ENCODE data around the gene PRDM7. TPM values are rescaled to one million over a fixed set of nuclear protein-coding genes. Genes with fewer than 3 reads are reported as not detected.

Gene PRDM7
- total RNA-seq, 1 experiment from 2014 or later, result not detected

GRCh38 chr16:90035902-90036301 is 41.2 kb downstream of the PRDM7 start:
- no peaks in the 10 kb centered on the region for H3K27me3 Mint-ChIP-seq (ENCODE audit: insufficient read depth, unreplicated experiment)
- Histone ChIP-seq H3K9me3 (no peaks in the 10 kb centered on the region), H3K36me3 (ENCODE audit: control insufficient read depth, insufficient read depth, low read length) (peaks cover 29% of the 10 kb centered on the region), H3K27me3 (replicated peaks; ENCODE audit: control insufficient read depth, insufficient read depth, low read length) (no peaks in the 10 kb centered on the region), H3K4me1 (no peaks in the 10 kb centered on the region), H3K4me3 (ENCODE audit: low read depth, low read length) (no peak overlapping the region)
- H3K36me3 Mint-ChIP-seq (ENCODE audit: insufficient read depth, unreplicated experiment), result peaks cover 72% of the 10 kb centered on the region
- ChIA-PET POLR2A (no interaction called here), CTCF (no interaction called here)
- H3K4me1 Mint-ChIP-seq (ENCODE audit: low read depth, unreplicated experiment), result no peaks in the 10 kb centered on the region
- H3K9me3 Mint-ChIP-seq (ENCODE audit: unreplicated experiment), result no peaks in the 10 kb centered on the region
- BruUV-seq (replicated peaks), result no TSS peak
- intact Hi-C loops (cut with micrococcal nuclease; ENCODE audit: unreplicated experiment), result no loop called here
- TF ChIP-seq CTCF (IDR thresholded peaks at IDR 0.05; ENCODE audit: insufficient read depth in 1 of 2, low read depth in 1 of 2, low read length in 1 of 2, severe bottlenecking in 1 of 2, unreplicated experiment in 1 of 2), result no peak
- H3K4me3 Mint-ChIP-seq (ENCODE audit: unreplicated experiment), result no peak overlapping the region
- no peak overlapping the region for H3K27ac Mint-ChIP-seq (ENCODE audit: unreplicated experiment)
- DNase-seq, result no peak

DNA sequence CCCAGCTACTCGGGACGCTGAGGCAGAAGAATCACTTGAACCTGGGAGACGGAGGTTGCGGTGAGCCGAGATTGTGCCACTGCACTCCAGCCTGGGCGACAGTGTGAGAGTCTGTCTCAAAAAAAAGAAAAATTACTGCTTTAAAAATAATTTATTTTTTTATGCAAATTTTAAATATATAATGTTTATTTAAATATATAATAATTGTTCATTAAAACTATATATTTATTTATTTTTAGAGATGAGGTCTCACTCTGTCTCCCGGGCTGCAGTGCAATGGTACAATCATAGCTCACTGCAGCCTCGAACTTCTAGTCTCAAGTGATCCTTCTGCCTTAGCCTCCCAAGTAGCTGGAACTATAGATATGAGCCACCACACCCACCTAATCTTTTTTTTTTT is 42.6 kb downstream of the PRDM7 start:
- CTCF ChIA-PET, result no interaction called here
- H3K9me3 ChIP-seq, result no peaks in the 10 kb centered on the region
- H3K4me1 ChIP-seq, result no peaks in the 10 kb centered on the region
- H3K36me3 ChIP-seq (ENCODE audit: control insufficient read depth, insufficient read depth, low read length), result peaks cover 24% of the 10 kb centered on the region
- no peak for TF ChIP-seq CTCF (IDR thresholded peaks at IDR 0.05; ENCODE audit: insufficient read depth in 1 of 2, low read depth in 1 of 2, low read length in 1 of 2, severe bottlenecking in 1 of 2, unreplicated experiment in 1 of 2)
- H3K4me1 Mint-ChIP-seq (ENCODE audit: low read depth, unreplicated experiment), result no peaks in the 10 kb centered on the region
- POLR2A ChIA-PET, result interaction anchor here (0.6 kb wide), 1 partner anchor 146 kb away, joined by 4 read pairs; no protein-coding TSS in a partner anchor
- no peaks in the 10 kb centered on the region for H3K27me3 ChIP-seq (replicated peaks; ENCODE audit: control insufficient read depth, insufficient read depth, low read length)
- intact Hi-C loops (cut with micrococcal nuclease; ENCODE audit: unreplicated experiment), result no loop called here
- no TSS peak for BruUV-seq (replicated peaks)
- no peak overlapping the region for H3K4me3 Mint-ChIP-seq (ENCODE audit: unreplicated experiment)
- H3K27me3 Mint-ChIP-seq (ENCODE audit: insufficient read depth, unreplicated experiment), result no peaks in the 10 kb centered on the region
- no peak overlapping the region for H3K27ac Mint-ChIP-seq (ENCODE audit: unreplicated experiment)
- no peak overlapping the region for H3K4me3 ChIP-seq (ENCODE audit: low read depth, low read length)
- peaks cover 63% of the 10 kb centered on the region for H3K36me3 Mint-ChIP-seq (ENCODE audit: insufficient read depth, unreplicated experiment)
- no peaks in the 10 kb centered on the region for H3K9me3 Mint-ChIP-seq (ENCODE audit: unreplicated experiment)
- no peak for DNase-seq

- TF ChIP-seq CTCF (IDR thresholded peaks at IDR 0.05; ENCODE audit: insufficient read depth in 1 of 2, low read depth in 1 of 2, low read length in 1 of 2, severe bottlenecking in 1 of 2, unreplicated experiment in 1 of 2), result no peak
- H3K4me1 ChIP-seq, result no peaks in the 10 kb centered on the region
- intact Hi-C loops (cut with micrococcal nuclease; ENCODE audit: unreplicated experiment), result no loop called here
- Mint-ChIP-seq H3K36me3 (ENCODE audit: insufficient read depth, unreplicated experiment) (peaks cover 68% of the 10 kb centered on the region), H3K27ac (ENCODE audit: unreplicated experiment) (no peak overlapping the region), H3K4me3 (ENCODE audit: unreplicated experiment) (no peak overlapping the region), H3K27me3 (ENCODE audit: insufficient read depth, unreplicated experiment) (no peaks in the 10 kb centered on the region), H3K9me3 (ENCODE audit: unreplicated experiment) (no peaks in the 10 kb centered on the region), H3K4me1 (ENCODE audit: low read depth, unreplicated experiment) (no peaks in the 10 kb centered on the region)
- H3K9me3 ChIP-seq, result no peaks in the 10 kb centered on the region
- H3K36me3 ChIP-seq (ENCODE audit: control insufficient read depth, insufficient read depth, low read length), result peaks cover 25% of the 10 kb centered on the region
- BruUV-seq (replicated peaks), result no TSS peak
- ChIA-PET CTCF (no interaction called here), POLR2A (no interaction called here)
- H3K27me3 ChIP-seq (replicated peaks; ENCODE audit: control insufficient read depth, insufficient read depth, low read length), result no peaks in the 10 kb centered on the region
- H3K4me3 ChIP-seq (ENCODE audit: low read depth, low read length), result no peak overlapping the region
- DNase-seq, result no peak
Observed at GRCh38 chr16:90033387-90033786, 43.7 kb downstream of the PRDM7 start.

All from Caco-2 (cell line).